Activated CD8-positive, alpha-beta T cell treated with anti-CD3 and anti-CD28 coated beads for 36 hours (primary cell): ENCODE data around the gene SHISA4. TPM values are rescaled to one million over a fixed set of nuclear protein-coding genes. Genes with fewer than 3 reads are reported as not detected.

Experiments used
- ATAC-seq: fragments of 200-7000 bp; cut with Tn5 transposase; one replicate; pipeline ENCODE4 v1.10.0; 2021; ENCODE audit warnings: mild to moderate bottlenecking, moderate library complexity
- CTCF ChIA-PET: fragments of 350-600 bp; sonication (Branson Sonifier 250); formaldehyde crosslinking; loops from one replicate; lab custom pipeline; 2021; ENCODE audit warnings: antibody characterized with exemption; lab: Charles Lee
- POLR2A ChIA-PET: fragments of 350-600 bp; sonication (Branson Sonifier 250); formaldehyde crosslinking; loops from one replicate; lab custom pipeline; 2021; ENCODE audit warnings: antibody characterized with exemption; lab: Charles Lee
- DNase-seq: peaks from one replicate; pipeline ENCODE4 v3.0.0-alpha.2; 2020
- H3K27ac Mint-ChIP-seq: one replicate; pipeline ENCODE4 v1.8.0; 2021; ENCODE audit warnings: mild to moderate bottlenecking, mixed read lengths
- H3K27me3 Mint-ChIP-seq: one replicate; pipeline ENCODE4 v1.8.0; 2021; ENCODE audit warnings: mixed read lengths
- H3K36me3 Mint-ChIP-seq: one replicate; pipeline ENCODE4 v1.8.0; 2021; ENCODE audit warnings: low read depth, mixed read lengths
- H3K4me1 Mint-ChIP-seq: one replicate; pipeline ENCODE4 v1.8.0; 2021; ENCODE audit warnings: low read depth, mixed read lengths
- H3K4me3 Mint-ChIP-seq: one replicate; pipeline ENCODE4 v1.8.0; 2021; ENCODE audit warnings: mild to moderate bottlenecking, moderate library complexity, mixed read lengths
- H3K9me3 Mint-ChIP-seq: one replicate; pipeline ENCODE4 v1.8.0; 2021; ENCODE audit warnings: mixed read lengths
- intact Hi-C: fragments of 100-400 bp; cut with micrococcal nuclease; formaldehyde crosslinking; loops from one replicate; pipeline ENCODE4 v1.10.0; 2022
- total RNA-seq, 2 experiments: library from RNA; stranded (reverse); gene quantifications; one replicate each; pipeline ENCODE4 v1.2.3, GENCODE V29; 2021
- TF ChIP-seq, protein P1 (sequence below): fragments of 200-600 bp; IDR thresholded peaks from one replicate; pipeline ENCODE4 v1.8.0; 2022; ENCODE audit warnings: antibody characterized with exemption, mild to moderate bottlenecking

The SHISA4 gene
- total RNA-seq, 2 experiments from 2014 or later: 0.47 TPM; not detected in 1

DNA sequence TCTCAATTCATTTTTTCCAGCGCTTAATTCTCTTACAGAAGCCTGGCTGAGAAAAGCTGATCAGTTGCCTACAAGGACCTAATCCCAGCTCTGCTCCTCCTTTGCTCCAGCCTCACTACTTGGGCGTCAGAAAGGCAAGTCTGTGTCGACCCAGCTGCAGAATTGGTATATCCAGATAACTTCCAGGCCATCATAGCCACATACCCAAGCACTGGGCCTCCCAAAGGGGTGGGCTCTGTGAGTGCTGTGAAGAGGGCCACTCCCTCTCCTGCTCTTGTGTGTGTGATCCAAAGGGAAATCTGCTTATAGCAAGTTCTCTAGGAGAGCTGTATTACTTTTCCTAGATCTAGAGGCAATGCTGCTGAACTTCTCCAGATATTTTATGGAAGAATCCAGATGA lies 39.6 kb downstream of the SHISA4 start:
- POLR2A ChIA-PET: no interaction called here
- H3K4me1 Mint-ChIP-seq: no peaks in the 10 kb centered on the region
- no peaks in the 10 kb centered on the region for H3K36me3 Mint-ChIP-seq
- CTCF ChIA-PET: interaction anchor here (2.4 kb wide), 1 partner anchor 32 kb away, joined by 5 read pairs; no protein-coding TSS in a partner anchor
- peaks cover 10% of the 10 kb centered on the region for H3K27me3 Mint-ChIP-seq
- H3K9me3 Mint-ChIP-seq: no peaks in the 10 kb centered on the region
- intact Hi-C loops: no loop called here
- ATAC-seq (no peak), DNase-seq (no peak)
- H3K27ac Mint-ChIP-seq: no peak overlapping the region
- H3K4me3 Mint-ChIP-seq: no peak overlapping the region
- TF ChIP-seq, protein P1, sequence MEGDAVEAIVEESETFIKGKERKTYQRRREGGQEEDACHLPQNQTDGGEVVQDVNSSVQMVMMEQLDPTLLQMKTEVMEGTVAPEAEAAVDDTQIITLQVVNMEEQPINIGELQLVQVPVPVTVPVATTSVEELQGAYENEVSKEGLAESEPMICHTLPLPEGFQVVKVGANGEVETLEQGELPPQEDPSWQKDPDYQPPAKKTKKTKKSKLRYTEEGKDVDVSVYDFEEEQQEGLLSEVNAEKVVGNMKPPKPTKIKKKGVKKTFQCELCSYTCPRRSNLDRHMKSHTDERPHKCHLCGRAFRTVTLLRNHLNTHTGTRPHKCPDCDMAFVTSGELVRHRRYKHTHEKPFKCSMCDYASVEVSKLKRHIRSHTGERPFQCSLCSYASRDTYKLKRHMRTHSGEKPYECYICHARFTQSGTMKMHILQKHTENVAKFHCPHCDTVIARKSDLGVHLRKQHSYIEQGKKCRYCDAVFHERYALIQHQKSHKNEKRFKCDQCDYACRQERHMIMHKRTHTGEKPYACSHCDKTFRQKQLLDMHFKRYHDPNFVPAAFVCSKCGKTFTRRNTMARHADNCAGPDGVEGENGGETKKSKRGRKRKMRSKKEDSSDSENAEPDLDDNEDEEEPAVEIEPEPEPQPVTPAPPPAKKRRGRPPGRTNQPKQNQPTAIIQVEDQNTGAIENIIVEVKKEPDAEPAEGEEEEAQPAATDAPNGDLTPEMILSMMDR: no peak

DNA sequence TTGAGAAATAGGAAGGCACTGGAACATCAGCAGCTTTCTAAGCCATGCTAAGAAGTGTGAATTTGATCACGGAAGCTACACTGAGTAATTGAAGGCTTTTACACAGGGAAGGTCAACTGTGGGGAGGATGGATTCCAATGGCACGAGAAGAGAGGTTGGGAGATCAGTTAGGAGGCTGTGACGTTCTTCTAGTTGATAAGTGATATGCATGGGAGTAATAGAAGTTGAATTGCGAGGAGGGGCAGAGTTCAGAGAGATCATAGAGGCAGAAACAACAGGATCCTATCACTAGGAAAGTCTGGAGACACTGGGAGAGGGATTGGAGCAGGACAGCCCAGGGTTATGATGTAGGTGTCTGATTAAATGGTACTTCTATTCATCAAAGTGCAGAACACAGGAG lies 41.4 kb downstream of the SHISA4 start:
- Mint-ChIP-seq H3K4me3 (no peak overlapping the region), H3K27me3 (peaks cover 7% of the 10 kb centered on the region), H3K9me3 (no peaks in the 10 kb centered on the region), H3K4me1 (no peaks in the 10 kb centered on the region), H3K27ac (no peak overlapping the region), H3K36me3 (no peaks in the 10 kb centered on the region)
- ChIA-PET POLR2A (no interaction called here), CTCF (no interaction called here)
- no peak for DNase-seq
- intact Hi-C loops: no loop called here
- TF ChIP-seq, protein P1: no peak
- no peak for ATAC-seq

DNA sequence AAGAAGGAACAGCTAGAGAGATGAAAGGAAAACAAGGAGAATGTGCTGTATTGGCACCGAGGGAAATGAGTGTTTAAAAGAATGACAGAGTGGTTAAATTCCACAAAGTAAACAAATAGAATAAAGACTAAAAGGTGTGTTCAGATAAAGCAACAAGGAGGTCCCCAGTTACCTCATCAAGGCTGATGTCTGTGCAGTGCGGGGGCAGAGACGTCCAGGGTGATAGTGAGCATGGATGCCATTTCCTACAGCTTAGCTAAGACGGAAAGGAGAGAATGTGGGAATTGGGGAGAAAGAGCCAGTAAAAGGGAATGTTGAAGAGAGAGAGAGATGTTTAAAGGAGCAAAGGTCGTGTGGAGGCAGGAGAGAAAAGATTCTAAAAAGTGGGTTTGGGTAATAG lies 42.1 kb downstream of the SHISA4 start:
- peaks cover 3% of the 10 kb centered on the region for H3K27me3 Mint-ChIP-seq
- no peak overlapping the region for H3K4me3 Mint-ChIP-seq
- H3K9me3 Mint-ChIP-seq: no peaks in the 10 kb centered on the region
- CTCF ChIA-PET: interaction anchor here (1.2 kb wide), 1 partner anchor 35 kb away, joined by 5 read pairs; no protein-coding TSS in a partner anchor
- TF ChIP-seq, protein P1: no peak
- ATAC-seq: no peak
- H3K27ac Mint-ChIP-seq: no peak overlapping the region
- no peaks in the 10 kb centered on the region for H3K36me3 Mint-ChIP-seq
- H3K4me1 Mint-ChIP-seq: no peaks in the 10 kb centered on the region
- intact Hi-C loops: no loop called here
- no peak for DNase-seq
- POLR2A ChIA-PET: no interaction called here

DNA sequence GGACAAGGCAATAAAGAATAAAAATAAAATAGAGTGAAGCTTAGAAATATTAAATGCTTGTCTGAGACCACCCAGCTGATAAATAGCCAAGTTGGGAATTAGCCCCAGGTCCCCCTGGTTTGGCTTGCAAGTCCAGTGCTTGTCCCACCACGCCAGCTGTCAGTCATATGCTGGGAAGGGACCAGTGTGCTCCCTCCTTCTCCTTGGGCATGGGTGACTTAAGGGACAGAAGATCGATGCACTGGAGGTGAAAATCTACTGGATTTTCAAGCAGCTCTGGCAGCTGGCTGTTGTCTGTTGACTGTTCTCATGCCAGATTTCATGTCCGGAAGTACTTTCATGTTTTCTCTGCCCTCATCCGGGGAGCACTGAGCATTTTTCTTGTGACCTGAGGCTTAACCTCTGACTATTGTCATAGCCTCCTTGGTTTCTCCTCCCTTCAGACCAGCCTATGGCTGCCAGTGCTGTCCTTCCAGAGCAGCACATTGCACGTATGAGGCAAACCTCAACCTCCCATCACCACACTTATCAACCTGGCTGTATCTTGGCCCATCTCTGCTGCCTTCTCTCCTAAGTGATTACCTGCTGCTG lies 45.2 kb downstream of the SHISA4 start:
- Mint-ChIP-seq H3K4me1 (no peaks in the 10 kb centered on the region), H3K36me3 (no peaks in the 10 kb centered on the region), H3K27ac (no peak overlapping the region), H3K4me3 (no peak overlapping the region), H3K27me3 (peaks cover 7% of the 10 kb centered on the region), H3K9me3 (no peaks in the 10 kb centered on the region)
- DNase-seq: no peak
- ChIA-PET CTCF (no interaction called here), POLR2A (no interaction called here)
- TF ChIP-seq, protein P1: no peak
- ATAC-seq: no peak
- intact Hi-C loops: no loop called here

- POLR2A ChIA-PET: no interaction called here
- intact Hi-C loops: no loop called here
- CTCF ChIA-PET: no interaction called here
Measured at GRCh38 chr1:201937624-201938213, 49.0 kb downstream of the SHISA4 start.

More at GRCh38 chr1:201937624-201938213, 49.0 kb downstream of the SHISA4 start:
- H3K9me3 Mint-ChIP-seq: no peaks in the 10 kb centered on the region
- no peak for ATAC-seq
- no peak overlapping the region for H3K4me3 Mint-ChIP-seq
- no peak overlapping the region for H3K27ac Mint-ChIP-seq
- no peaks in the 10 kb centered on the region for H3K36me3 Mint-ChIP-seq
- no peaks in the 10 kb centered on the region for H3K4me1 Mint-ChIP-seq
- no peak for DNase-seq
- peaks cover 7% of the 10 kb centered on the region for H3K27me3 Mint-ChIP-seq
- TF ChIP-seq, protein P1: no peak
